H9 (cell line): ENCODE results near the gene IL15RA. TPM values are rescaled to one million over a fixed set of nuclear protein-coding genes. Genes with fewer than 3 reads are reported as not detected.

Source experiments
- DNase-seq: peaks from one replicate; pipeline ENCODE4 v3.0.0-alpha.2; 2017
- H2AFZ ChIP-seq: one replicate; pipeline ENCODE4 v1.6.1; 2013; ENCODE audit warnings: mild to moderate bottlenecking, low read length, control low read depth, moderate library complexity
- H2AK5ac ChIP-seq: 2 replicates; pipeline ENCODE4 v1.6.1; 2013; ENCODE audit warnings: low read length, control low read depth, mixed read lengths; ENCODE audit not compliant: insufficient read length
- H2BK120ac ChIP-seq: one replicate; pipeline ENCODE4 v1.6.1; 2013; ENCODE audit warnings: low read depth, mild to moderate bottlenecking, low read length, control low read depth, inconsistent platforms; ENCODE audit not compliant: poor library complexity, severe bottlenecking
- H2BK12ac ChIP-seq: 2 replicates; pipeline ENCODE4 v1.6.1; 2013; ENCODE audit warnings: low read length, control low read depth, mixed read lengths, low read depth; ENCODE audit not compliant: insufficient read length
- H2BK15ac ChIP-seq: 2 replicates; pipeline ENCODE4 v1.6.1; 2013; ENCODE audit warnings: low read depth, low read length, control low read depth
- H2BK20ac ChIP-seq: one replicate; pipeline ENCODE4 v1.6.1; 2013; ENCODE audit warnings: low read depth, mild to moderate bottlenecking, low read length, control low read depth, inconsistent platforms; ENCODE audit not compliant: poor library complexity, severe bottlenecking
- H2BK5ac ChIP-seq: 2 replicates; pipeline ENCODE4 v1.6.1; 2013; ENCODE audit warnings: low read length, control low read depth, mixed read lengths; ENCODE audit not compliant: insufficient read length
- H3K14ac ChIP-seq: 2 replicates; pipeline ENCODE4 v1.6.1; 2013; ENCODE audit warnings: low read length, control low read depth; ENCODE audit not compliant: insufficient read depth
- H3K18ac ChIP-seq: 2 replicates; pipeline ENCODE4 v1.6.1; 2013; ENCODE audit warnings: low read depth, mild to moderate bottlenecking, mixed read lengths, low read length, control low read depth; ENCODE audit not compliant: insufficient read length
- H3K23ac ChIP-seq: 2 replicates; pipeline ENCODE4 v1.6.1; 2013; ENCODE audit warnings: low read length, control low read depth, mixed read lengths, low read depth; ENCODE audit not compliant: insufficient read length
- H3K23me2 ChIP-seq: 2 replicates; pipeline ENCODE4 v1.6.1; 2013; ENCODE audit warnings: low read depth, mild to moderate bottlenecking, mixed read lengths, low read length, control low read depth; ENCODE audit not compliant: insufficient read length, poor library complexity, severe bottlenecking
- H3K27ac ChIP-seq: 2 replicates; pipeline ENCODE4 v1.5.1; 2013; ENCODE audit warnings: low read length, control low read depth, mixed read lengths, low read depth; ENCODE audit not compliant: insufficient read length
- H3K27me3 ChIP-seq: 2 replicates; pipeline ENCODE4 v1.6.1; 2013; ENCODE audit warnings: low read length, control low read depth, inconsistent platforms; ENCODE audit not compliant: insufficient read depth
- H3K4ac ChIP-seq: 2 replicates; pipeline ENCODE4 v1.6.1; 2013; ENCODE audit warnings: low read depth, mild to moderate bottlenecking, control low read depth, inconsistent platforms, low read length, moderate library complexity
- H3K4me1 ChIP-seq: 2 replicates; pipeline ENCODE4 v1.6.1; 2013; ENCODE audit warnings: low read length, control low read depth, inconsistent platforms; ENCODE audit not compliant: insufficient read depth
- H3K4me2 ChIP-seq: 2 replicates; pipeline ENCODE4 v1.6.1; 2013; ENCODE audit warnings: low read length, control low read depth, mixed read lengths; ENCODE audit not compliant: insufficient read length, insufficient read depth
- H3K56ac ChIP-seq: 2 replicates; pipeline ENCODE4 v1.6.1; 2013; ENCODE audit warnings: low read depth, mild to moderate bottlenecking, mixed read lengths, low read length, control low read depth; ENCODE audit not compliant: insufficient read length
- H3K79me1 ChIP-seq: 2 replicates; pipeline ENCODE4 v1.6.1; 2013; ENCODE audit warnings: low read depth, mild to moderate bottlenecking, moderate library complexity, low read length, control low read depth, inconsistent platforms; ENCODE audit not compliant: insufficient read depth, poor library complexity, severe bottlenecking
- H3K79me2 ChIP-seq: 2 replicates; pipeline ENCODE4 v1.6.1; 2013; ENCODE audit warnings: low read length, control low read depth, inconsistent platforms; ENCODE audit not compliant: insufficient read depth
- H3K9ac ChIP-seq: 2 replicates; pipeline ENCODE4 v1.6.1; 2013; ENCODE audit warnings: low read length, control low read depth, mixed read lengths; ENCODE audit not compliant: insufficient read length; ENCODE audit errors: extremely low read depth
- H3K9me3 ChIP-seq: one replicate; pipeline ENCODE4 v1.6.1; 2013; ENCODE audit warnings: low read depth, low read length, inconsistent platforms; ENCODE audit not compliant: control insufficient read depth
- H3T11ph ChIP-seq: one replicate; pipeline ENCODE4 v1.6.1; 2013; ENCODE audit warnings: mild to moderate bottlenecking, low read length, control low read depth, inconsistent platforms
- H4K20me1 ChIP-seq: one replicate; pipeline ENCODE4 v1.6.1; 2013; ENCODE audit not compliant: control insufficient read depth, insufficient read length, insufficient read depth
- H4K5ac ChIP-seq: 2 replicates; pipeline ENCODE4 v1.6.1; 2013; ENCODE audit warnings: low read depth, mild to moderate bottlenecking, mixed read lengths, low read length, control low read depth; ENCODE audit not compliant: insufficient read length
- H4K8ac ChIP-seq: replicated peaks from 2 replicates; pipeline ENCODE4 v1.6.1; 2013; ENCODE audit warnings: low read length, control low read depth, mixed read lengths, low read depth; ENCODE audit not compliant: insufficient read length
- H4K91ac ChIP-seq: 2 replicates; pipeline ENCODE4 v1.6.1; 2013; ENCODE audit warnings: low read depth, mild to moderate bottlenecking, moderate library complexity, mixed read lengths, low read length, control low read depth; ENCODE audit not compliant: insufficient read length
- H3K27ac Mint-ChIP-seq, 3 experiments: 2 replicates in 2 of 3; 3 replicates in 1 of 3; pipeline ENCODE4 v1.8.0; 2020 to 2021; ENCODE audit warnings: mixed read lengths in 3 of 3, mild to moderate bottlenecking in 1 of 3, moderate library complexity in 1 of 3
- H3K27me3 Mint-ChIP-seq: 2 replicates; pipeline ENCODE4 v1.8.0; 2021; ENCODE audit warnings: low read depth, mild to moderate bottlenecking, moderate library complexity, mixed read lengths
- H3K36me3 Mint-ChIP-seq, 3 experiments: 2 replicates in 2 of 3; 3 replicates in 1 of 3; pipeline ENCODE4 v1.8.0; 2020 to 2021; ENCODE audit warnings: low read depth in 3 of 3, mixed read lengths in 3 of 3; ENCODE audit not compliant: insufficient read depth in 1 of 3
- H3K4me1 Mint-ChIP-seq, 2 experiments: 2 replicates each; pipeline ENCODE4 v1.8.0; 2020; ENCODE audit warnings: mixed read lengths in 2 of 2
- H3K4me3 Mint-ChIP-seq, 2 experiments: 2 replicates in 1 of 2; 3 replicates in 1 of 2; pipeline ENCODE4 v1.8.0; 2020 to 2021; ENCODE audit warnings: mild to moderate bottlenecking in 2 of 2, mixed read lengths in 2 of 2, moderate library complexity in 1 of 2
- H3K9me3 Mint-ChIP-seq, 2 experiments: 2 replicates in 1 of 2; 3 replicates in 1 of 2; pipeline ENCODE4 v1.8.0; 2020; ENCODE audit warnings: mild to moderate bottlenecking in 2 of 2, mixed read lengths in 2 of 2, moderate library complexity in 1 of 2
- CTCF ChIP-seq: fragments of 200-600 bp; sonication (generic); conservative IDR thresholded peaks from 3 replicates; pipeline ENCODE4 v1.8.0; 2021; ENCODE audit warnings: antibody characterized with exemption, mild to moderate bottlenecking
- WGBS: extraction: QIAGEN DNeasy Blood & Tissue Kit; methylation state at CpG from one replicate; pipeline ENCODE4 v1.1.7; 2013; ENCODE audit warnings: missing lambda C conversion rate, low lambda C conversion rate, mixed read lengths; ENCODE audit not compliant: insufficient read length; ENCODE audit errors: extremely low coverage; 5-methylcytosine and 5-hydroxymethylcytosine counted together
- total RNA-seq: library from RNA; stranded (reverse); gene quantifications from 2 replicates; pipeline ENCODE4 v1.2.1, GENCODE V29; 2021

IL15RA gene
- total RNA-seq, 1 experiment from 2014 or later: 0.31 TPM

- peaks cover 0 to 3% of the 10 kb centered on the region in 2 experiments; a peak in 1 of 5 replicates for H3K9me3 Mint-ChIP-seq
- Histone ChIP-seq H4K5ac (no peak overlapping the region), H3K4ac (no peak overlapping the region), H3T11ph (no peak overlapping the region), H3K14ac (no peak overlapping the region), H2BK120ac (no peak overlapping the region), H3K56ac (no peak overlapping the region), H3K79me1 (no peaks in the 10 kb centered on the region), H3K23ac (no peak overlapping the region), H3K27me3 (no peaks in the 10 kb centered on the region), H3K9ac (no peak overlapping the region), H3K23me2 (no peaks in the 10 kb centered on the region), H3K9me3 (no peaks in the 10 kb centered on the region), H2BK15ac (no peak overlapping the region), H3K18ac (no peak overlapping the region), H3K4me1 (no peaks in the 10 kb centered on the region), H3K79me2 (no peaks in the 10 kb centered on the region), H4K20me1 (no peaks in the 10 kb centered on the region), H2AFZ (no peak overlapping the region), H2BK5ac (no peak overlapping the region), H2BK20ac (no peak overlapping the region), H4K91ac (no peak overlapping the region), H4K8ac (no peak overlapping the region), H2AK5ac (no peak overlapping the region), H2BK12ac (no peak overlapping the region), H3K27ac (no peak overlapping the region), H3K4me2 (no peak overlapping the region)
- no peaks in the 10 kb centered on the region; a peak in 1 of 7 replicates for H3K36me3 Mint-ChIP-seq
- no peak for TF ChIP-seq CTCF
- H3K27me3 Mint-ChIP-seq: peaks cover 5% of the 10 kb centered on the region
- H3K27ac Mint-ChIP-seq: peak overlapping the region in 1 of 3 experiments; percentile 71; a peak in 1 of 7 replicates
- no CpG with 5 or more reads among the region's 9 CpGs for WGBS
- H3K4me3 Mint-ChIP-seq: no peak overlapping the region
- DNase-seq: no peak
- H3K4me1 Mint-ChIP-seq: no peaks in the 10 kb centered on the region
Observed at GRCh38 chr10:6020826-6021225, 43.5 kb upstream of the IL15RA start.
